ENCODE measurements around the gene ERFL.

- TF ChIP-seq, protein P1, sequence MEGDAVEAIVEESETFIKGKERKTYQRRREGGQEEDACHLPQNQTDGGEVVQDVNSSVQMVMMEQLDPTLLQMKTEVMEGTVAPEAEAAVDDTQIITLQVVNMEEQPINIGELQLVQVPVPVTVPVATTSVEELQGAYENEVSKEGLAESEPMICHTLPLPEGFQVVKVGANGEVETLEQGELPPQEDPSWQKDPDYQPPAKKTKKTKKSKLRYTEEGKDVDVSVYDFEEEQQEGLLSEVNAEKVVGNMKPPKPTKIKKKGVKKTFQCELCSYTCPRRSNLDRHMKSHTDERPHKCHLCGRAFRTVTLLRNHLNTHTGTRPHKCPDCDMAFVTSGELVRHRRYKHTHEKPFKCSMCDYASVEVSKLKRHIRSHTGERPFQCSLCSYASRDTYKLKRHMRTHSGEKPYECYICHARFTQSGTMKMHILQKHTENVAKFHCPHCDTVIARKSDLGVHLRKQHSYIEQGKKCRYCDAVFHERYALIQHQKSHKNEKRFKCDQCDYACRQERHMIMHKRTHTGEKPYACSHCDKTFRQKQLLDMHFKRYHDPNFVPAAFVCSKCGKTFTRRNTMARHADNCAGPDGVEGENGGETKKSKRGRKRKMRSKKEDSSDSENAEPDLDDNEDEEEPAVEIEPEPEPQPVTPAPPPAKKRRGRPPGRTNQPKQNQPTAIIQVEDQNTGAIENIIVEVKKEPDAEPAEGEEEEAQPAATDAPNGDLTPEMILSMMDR (IDR thresholded peaks at IDR 0.05) = no peak
- no peak for TF ChIP-seq POLR2AphosphoS5 (IDR thresholded peaks at IDR 0.05; ENCODE audit: low read depth, low read length)
- TF ChIP-seq RFX5 (IDR thresholded peaks at IDR 0.05; ENCODE audit: low read length) = no peak
- TF ChIP-seq EZH2phosphoT487 (IDR thresholded peaks at IDR 0.05; ENCODE audit: borderline replicate concordance, low read depth) = no peak
- TF ChIP-seq USF1 (IDR thresholded peaks at IDR 0.05; ENCODE audit: borderline replicate concordance, low read depth) = no peak
- no peak for TF ChIP-seq FOXJ3 (CRISPR knock-in tag; IDR thresholded peaks at IDR 0.05)
- TF ChIP-seq TAF1 (IDR thresholded peaks at IDR 0.05; ENCODE audit: borderline replicate concordance, low read depth, low read length) = no peak
- TF ChIP-seq FOSL2 (IDR thresholded peaks at IDR 0.05; ENCODE audit: borderline replicate concordance, low read depth) = no peak
- no peak for TF ChIP-seq RCOR1 (IDR thresholded peaks at IDR 0.05; ENCODE audit: low read length)
- TF ChIP-seq CHD2 (IDR thresholded peaks at IDR 0.05; ENCODE audit: low read length, partially characterized antibody) = no peak
- TF ChIP-seq EP300 (IDR thresholded peaks at IDR 0.05; ENCODE audit: borderline replicate concordance in 1 of 2, low read depth in 1 of 2, low read length in 1 of 2) = no peak
- TF ChIP-seq MAX (IDR thresholded peaks at IDR 0.05; ENCODE audit: low read depth) = no peak
- no peak for TF ChIP-seq NFIC (IDR thresholded peaks at IDR 0.05; ENCODE audit: borderline replicate concordance)
Observed at GRCh38 chr19:41880329-41880708, 47.9 kb downstream of the ERFL start.
